A673 (cell line): ENCODE data around the gene P2RY6. TPM values are rescaled to one million over a fixed set of nuclear protein-coding genes. Genes with fewer than 3 reads are reported as not detected.

Source experiments
- BruUV-seq: library from RNA; stranded (reverse); fragments of 400-500 nt; replicated peaks from 2 replicates; lab custom pipeline; 2021; lab: Mats Ljungman, UMichigan
- CTCF ChIA-PET: fragments of 300-600 bp; sonication (Branson Sonifier 250); formaldehyde crosslinking; loops from one replicate; lab custom pipeline; 2022; ENCODE audit warnings: antibody characterized with exemption; lab: Charles Lee
- POLR2A ChIA-PET: fragments of 300-600 bp; sonication (Branson Sonifier 250); formaldehyde crosslinking; loops from one replicate; lab custom pipeline; 2022; ENCODE audit warnings: antibody characterized with exemption; ENCODE audit not compliant: low non-redundant PET; lab: Charles Lee
- DNase-seq: peaks from one replicate; pipeline ENCODE4 v3.0.0-alpha.2; 2015; ENCODE audit warnings: low spot score
- H3K27ac ChIP-seq: fragments of 200-600 bp; sonication (generic); 2 replicates; pipeline ENCODE4 v1.5.1; 2016; ENCODE audit warnings: mixed run types, low read depth, mild to moderate bottlenecking, mixed read lengths, antibody characterized with exemption, low read length; ENCODE audit not compliant: poor library complexity, severe bottlenecking
- H3K27me3 ChIP-seq: fragments of 200-600 bp; sonication (generic); replicated peaks from 2 replicates; pipeline ENCODE4 v1.6.1; 2017; ENCODE audit warnings: mixed run types, low read depth, mild to moderate bottlenecking, mixed read lengths, antibody characterized with exemption, low read length; ENCODE audit not compliant: insufficient read depth, poor library complexity
- H3K36me3 ChIP-seq: fragments of 200-600 bp; sonication (generic); 2 replicates; pipeline ENCODE4 v1.6.1; 2016; ENCODE audit warnings: mixed run types, mild to moderate bottlenecking, mixed read lengths, antibody characterized with exemption, low read length; ENCODE audit not compliant: insufficient read depth, poor library complexity, severe bottlenecking
- H3K4me1 ChIP-seq: fragments of 200-600 bp; sonication (generic); 2 replicates; pipeline ENCODE4 v1.6.1; 2017; ENCODE audit warnings: mixed run types, mild to moderate bottlenecking, mixed read lengths, antibody characterized with exemption, low read length; ENCODE audit not compliant: insufficient read depth, poor library complexity, severe bottlenecking
- H3K4me3 ChIP-seq: fragments of 200-600 bp; sonication (generic); 2 replicates; pipeline ENCODE4 v1.5.1; 2016; ENCODE audit warnings: low read depth, mixed run types, mild to moderate bottlenecking, mixed read lengths, low read length; ENCODE audit not compliant: poor library complexity, severe bottlenecking
- H3K9me3 ChIP-seq: fragments of 200-600 bp; sonication (generic); 2 replicates; pipeline ENCODE4 v1.6.1; 2016; ENCODE audit warnings: mixed run types, low read depth, mild to moderate bottlenecking, mixed read lengths, antibody characterized with exemption, low read length; ENCODE audit not compliant: poor library complexity, severe bottlenecking
- CTCF ChIP-seq: fragments of 300-800, 200-600 bp; sonication (generic); conservative IDR thresholded peaks from 2 replicates; pipeline ENCODE4 v1.5.1; 2017; ENCODE audit warnings: low read depth, mild to moderate bottlenecking, antibody characterized with exemption, low read length, moderate library complexity, mixed read lengths
- EZH2 ChIP-seq: fragments of 200-600 bp; sonication (generic); IDR thresholded peaks from 2 replicates; pipeline ENCODE4 v1.6.1; 2017; ENCODE audit warnings: borderline replicate concordance, low read depth, mild to moderate bottlenecking, mixed read lengths, antibody characterized with exemption, low read length; ENCODE audit not compliant: poor library complexity, severe bottlenecking
- intact Hi-C: fragments of 100-400 bp; cut with micrococcal nuclease; formaldehyde crosslinking; loops from one replicate; pipeline ENCODE4 v1.10.0; 2022; ENCODE audit not compliant: unreplicated experiment
- total RNA-seq: library from RNA; stranded (reverse); gene quantifications from 2 replicates; pipeline ENCODE4 v1.2.3, GENCODE V29; 2021

P2RY6 gene
- total RNA-seq, 1 experiment from 2014 or later: 0.43 TPM

GRCh38 chr11:73249304-73249703 is 22.8 kb upstream of the P2RY6 start:
- H3K36me3 ChIP-seq: no peaks in the 10 kb centered on the region
- no peaks in the 10 kb centered on the region for H3K9me3 ChIP-seq
- TF ChIP-seq CTCF (no peak), EZH2 (no peak)
- ChIA-PET POLR2A (no interaction called here), CTCF (no interaction called here)
- no peaks in the 10 kb centered on the region for H3K27me3 ChIP-seq
- no TSS peak for BruUV-seq
- H3K27ac ChIP-seq: no peak overlapping the region
- DNase-seq: no peak
- intact Hi-C loops: loop anchor here (10.0 kb wide), 1 partner anchor 525 kb away; no protein-coding TSS in a partner anchor
- no peak overlapping the region for H3K4me3 ChIP-seq
- no peaks in the 10 kb centered on the region for H3K4me1 ChIP-seq

- CTCF ChIA-PET: no interaction called here
Observed at GRCh38 chr11:73249853-73250783, 22.0 kb upstream of the P2RY6 start.

GRCh38 chr11:73252577-73253191 is 19.5 kb upstream of the P2RY6 start:
- Histone ChIP-seq H3K36me3 (no peaks in the 10 kb centered on the region), H3K4me1 (no peaks in the 10 kb centered on the region), H3K9me3 (no peaks in the 10 kb centered on the region), H3K27ac (no peak overlapping the region), H3K4me3 (no peak overlapping the region), H3K27me3 (no peaks in the 10 kb centered on the region)
- DNase-seq: peak; percentile 44
- ChIA-PET CTCF (interaction anchor here (0.6 to 1.4 kb wide), 2 partner anchors 8 to 10 kb away, joined by 3 to 6 read pairs; no protein-coding TSS in a partner anchor), POLR2A (no interaction called here)
- TF ChIP-seq CTCF (peak; percentile 25; the same call in 1 of the 2 replicates), EZH2 (no peak)
- BruUV-seq: no TSS peak
- intact Hi-C loops: no loop called here

More at GRCh38 chr11:73249853-73250783, 22.0 kb upstream of the P2RY6 start:
- Histone ChIP-seq H3K27me3 (no peaks in the 10 kb centered on the region), H3K9me3 (no peaks in the 10 kb centered on the region), H3K4me1 (no peaks in the 10 kb centered on the region), H3K36me3 (no peaks in the 10 kb centered on the region), H3K27ac (no peak overlapping the region), H3K4me3 (no peak overlapping the region)
- intact Hi-C loops: loop anchor here (10.0 kb wide), 1 partner anchor 525 kb away; no protein-coding TSS in a partner anchor
- BruUV-seq: no TSS peak
- POLR2A ChIA-PET: no interaction called here
- no peak for DNase-seq
- TF ChIP-seq EZH2 (no peak), CTCF (no peak)
